Endothelial cell (in vitro differentiated cells): ENCODE data around the gene GXYLT2. TPM values are rescaled to one million over a fixed set of nuclear protein-coding genes. Genes with fewer than 3 reads are reported as not detected.

Experiments
- DNase-seq: peaks from one replicate; pipeline ENCODE4 v3.0.0; 2021; ENCODE audit warnings: low spot score
- H3K27ac Mint-ChIP-seq: one replicate; pipeline ENCODE4 v1.8.0; 2021; ENCODE audit warnings: mixed read lengths, inconsistent platforms; ENCODE audit not compliant: unreplicated experiment
- H3K27me3 Mint-ChIP-seq: one replicate; pipeline ENCODE4 v1.8.0; 2021; ENCODE audit warnings: mild to moderate bottlenecking, moderate library complexity, mixed read lengths, inconsistent platforms; ENCODE audit not compliant: unreplicated experiment
- H3K36me3 Mint-ChIP-seq: one replicate; pipeline ENCODE4 v1.8.0; 2021; ENCODE audit warnings: mild to moderate bottlenecking, low read depth, mixed read lengths, inconsistent platforms; ENCODE audit not compliant: unreplicated experiment
- H3K4me1 Mint-ChIP-seq: one replicate; pipeline ENCODE4 v1.8.0; 2021; ENCODE audit warnings: mild to moderate bottlenecking, mixed read lengths, inconsistent platforms; ENCODE audit not compliant: unreplicated experiment
- H3K4me3 Mint-ChIP-seq: one replicate; pipeline ENCODE4 v1.8.0; 2021; ENCODE audit warnings: mild to moderate bottlenecking, mixed read lengths, inconsistent platforms; ENCODE audit not compliant: unreplicated experiment
- H3K9me3 Mint-ChIP-seq: one replicate; pipeline ENCODE4 v1.8.0; 2021; ENCODE audit warnings: mixed read lengths, inconsistent platforms; ENCODE audit not compliant: unreplicated experiment
- total RNA-seq: library from RNA; stranded (reverse); fragmentation: NEBNext Ultra II Directional; extraction: Animal tissue kit (Norgen Biotek cat#: 25700); gene quantifications from one replicate; pipeline ENCODE4 v1.2.1, GENCODE V29; 2021; ENCODE audit not compliant: unreplicated experiment
- TF ChIP-seq, protein P1 (sequence below): fragments of 200-600 bp; sonication (generic); IDR thresholded peaks from one replicate; pipeline ENCODE4 v1.5.0; 2021; ENCODE audit warnings: antibody characterized with exemption; ENCODE audit not compliant: unreplicated experiment

The GXYLT2 gene
- total RNA-seq, 1 donor from 2014 or later, result 1.8 TPM

DNA sequence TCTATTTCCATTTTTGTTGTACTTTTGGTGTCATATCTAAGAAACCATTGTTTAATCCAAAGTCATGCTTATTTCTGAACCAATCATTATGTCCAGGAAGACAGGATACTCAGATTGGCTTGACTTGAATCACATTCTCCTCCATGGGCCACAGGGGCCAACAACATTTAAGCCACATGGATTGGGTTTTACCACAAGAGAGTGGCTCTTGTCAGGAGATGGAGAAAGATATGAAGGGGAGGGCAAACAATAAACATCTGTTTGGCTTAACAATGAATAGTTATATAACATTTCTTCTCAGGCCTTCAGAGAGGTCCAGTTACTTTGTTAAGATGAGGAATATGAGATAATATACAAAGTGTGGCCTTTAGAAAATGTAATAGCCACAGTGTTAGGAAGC is 44.6 kb downstream of the GXYLT2 start:
- no peaks in the 10 kb centered on the region for H3K36me3 Mint-ChIP-seq
- no peak overlapping the region for H3K4me3 Mint-ChIP-seq
- H3K27me3 Mint-ChIP-seq, result peaks cover 2% of the 10 kb centered on the region
- TF ChIP-seq, protein P1, sequence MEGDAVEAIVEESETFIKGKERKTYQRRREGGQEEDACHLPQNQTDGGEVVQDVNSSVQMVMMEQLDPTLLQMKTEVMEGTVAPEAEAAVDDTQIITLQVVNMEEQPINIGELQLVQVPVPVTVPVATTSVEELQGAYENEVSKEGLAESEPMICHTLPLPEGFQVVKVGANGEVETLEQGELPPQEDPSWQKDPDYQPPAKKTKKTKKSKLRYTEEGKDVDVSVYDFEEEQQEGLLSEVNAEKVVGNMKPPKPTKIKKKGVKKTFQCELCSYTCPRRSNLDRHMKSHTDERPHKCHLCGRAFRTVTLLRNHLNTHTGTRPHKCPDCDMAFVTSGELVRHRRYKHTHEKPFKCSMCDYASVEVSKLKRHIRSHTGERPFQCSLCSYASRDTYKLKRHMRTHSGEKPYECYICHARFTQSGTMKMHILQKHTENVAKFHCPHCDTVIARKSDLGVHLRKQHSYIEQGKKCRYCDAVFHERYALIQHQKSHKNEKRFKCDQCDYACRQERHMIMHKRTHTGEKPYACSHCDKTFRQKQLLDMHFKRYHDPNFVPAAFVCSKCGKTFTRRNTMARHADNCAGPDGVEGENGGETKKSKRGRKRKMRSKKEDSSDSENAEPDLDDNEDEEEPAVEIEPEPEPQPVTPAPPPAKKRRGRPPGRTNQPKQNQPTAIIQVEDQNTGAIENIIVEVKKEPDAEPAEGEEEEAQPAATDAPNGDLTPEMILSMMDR, result no peak
- H3K4me1 Mint-ChIP-seq, result no peaks in the 10 kb centered on the region
- no peak for DNase-seq
- H3K27ac Mint-ChIP-seq, result no peak overlapping the region
- no peaks in the 10 kb centered on the region for H3K9me3 Mint-ChIP-seq

DNA sequence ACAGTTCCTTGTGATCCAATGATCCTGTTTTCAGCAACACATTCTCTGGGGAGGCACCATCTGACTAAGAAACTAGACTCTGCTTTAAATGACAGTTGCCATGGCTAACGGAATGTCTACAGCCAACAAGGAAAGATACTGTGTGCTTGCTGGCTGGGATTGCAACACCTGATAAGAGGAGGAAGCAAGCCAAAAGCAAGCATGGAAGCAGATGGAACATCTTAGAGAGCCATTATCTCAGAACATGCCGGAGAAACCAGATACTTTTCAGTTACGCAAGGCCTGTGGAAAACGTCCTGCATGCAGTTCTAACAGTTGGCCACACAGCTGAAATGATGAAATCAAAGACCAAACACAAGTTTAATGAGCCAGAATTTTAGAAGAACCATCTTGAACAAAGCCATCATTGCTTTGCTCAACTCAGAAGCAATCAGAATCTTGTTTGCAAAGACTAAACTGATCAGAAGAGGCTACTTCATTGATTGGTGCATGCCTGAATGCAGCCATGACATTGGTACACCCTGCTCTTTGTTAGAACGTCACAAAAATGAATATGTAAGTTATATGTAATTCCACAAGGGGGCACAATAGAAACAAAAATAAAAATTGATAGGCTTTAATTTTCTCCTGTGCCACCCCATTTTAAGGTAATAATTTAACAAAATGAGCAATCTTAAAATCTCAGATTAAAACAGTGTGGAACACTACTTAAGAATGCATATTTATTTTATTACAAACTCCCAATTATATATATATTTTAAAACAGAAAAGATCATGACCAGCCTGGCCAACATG is 50.8 kb downstream of the GXYLT2 start:
- Mint-ChIP-seq H3K9me3 (no peaks in the 10 kb centered on the region), H3K27ac (no peak overlapping the region)
- TF ChIP-seq, protein P1, result peak; percentile 88

DNA sequence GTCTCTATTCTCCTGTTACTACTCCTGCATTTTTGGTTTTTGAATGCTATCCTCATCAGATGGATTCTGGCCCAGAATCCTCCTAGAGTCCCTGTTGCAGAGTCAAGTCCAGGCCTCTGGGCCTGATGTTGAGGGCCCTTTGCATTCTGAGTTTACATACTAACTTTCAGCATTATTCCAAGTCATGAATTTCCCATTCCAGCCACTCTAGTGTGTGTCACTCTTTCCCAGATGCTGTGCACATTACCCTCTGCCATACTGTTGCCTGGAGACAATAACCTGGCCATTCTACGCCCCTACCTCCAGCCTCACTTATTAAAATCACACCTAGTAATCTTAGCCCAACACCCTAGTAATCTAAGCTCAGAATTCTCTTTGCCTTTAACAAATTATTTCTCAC is 53.4 kb downstream of the GXYLT2 start:
- no peaks in the 10 kb centered on the region for H3K36me3 Mint-ChIP-seq
- H3K4me3 Mint-ChIP-seq, result no peak overlapping the region
- no peak for DNase-seq
- no peaks in the 10 kb centered on the region for H3K9me3 Mint-ChIP-seq
- H3K4me1 Mint-ChIP-seq, result peaks cover 14% of the 10 kb centered on the region
- TF ChIP-seq, protein P1, result no peak
- H3K27me3 Mint-ChIP-seq, result no peaks in the 10 kb centered on the region
- H3K27ac Mint-ChIP-seq, result no peak overlapping the region

More for the DNA sequence above, 50.8 kb downstream of the GXYLT2 start:
- Mint-ChIP-seq H3K4me1 (no peaks in the 10 kb centered on the region), H3K4me3 (no peak overlapping the region), H3K36me3 (no peaks in the 10 kb centered on the region), H3K27me3 (peaks cover 2% of the 10 kb centered on the region)
- peak; percentile 18 for DNase-seq

DNA sequence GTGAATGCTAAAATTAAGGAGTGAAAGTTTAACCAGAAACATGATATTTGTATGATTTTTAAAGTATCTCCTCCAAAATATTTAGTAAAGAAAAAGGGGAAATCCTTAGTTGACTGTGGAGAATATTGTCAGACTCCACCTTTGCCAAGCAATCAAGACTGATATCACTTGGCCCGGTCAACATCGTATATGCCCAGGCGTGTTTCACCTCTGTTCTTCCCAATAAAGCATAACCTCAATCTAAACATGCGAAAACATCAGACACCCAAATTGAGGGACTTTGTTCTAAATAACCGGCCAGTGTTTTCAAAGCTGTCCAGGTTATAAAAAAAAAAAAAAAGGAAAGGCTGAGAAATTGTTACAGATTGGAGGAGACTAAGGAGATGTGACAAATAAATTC is 54.6 kb downstream of the GXYLT2 start:
- TF ChIP-seq, protein P1, result no peak
- Mint-ChIP-seq H3K9me3 (no peaks in the 10 kb centered on the region), H3K27me3 (no peaks in the 10 kb centered on the region), H3K27ac (no peak overlapping the region), H3K4me3 (no peak overlapping the region), H3K36me3 (no peaks in the 10 kb centered on the region), H3K4me1 (peaks cover 14% of the 10 kb centered on the region)
- no peak for DNase-seq

DNA sequence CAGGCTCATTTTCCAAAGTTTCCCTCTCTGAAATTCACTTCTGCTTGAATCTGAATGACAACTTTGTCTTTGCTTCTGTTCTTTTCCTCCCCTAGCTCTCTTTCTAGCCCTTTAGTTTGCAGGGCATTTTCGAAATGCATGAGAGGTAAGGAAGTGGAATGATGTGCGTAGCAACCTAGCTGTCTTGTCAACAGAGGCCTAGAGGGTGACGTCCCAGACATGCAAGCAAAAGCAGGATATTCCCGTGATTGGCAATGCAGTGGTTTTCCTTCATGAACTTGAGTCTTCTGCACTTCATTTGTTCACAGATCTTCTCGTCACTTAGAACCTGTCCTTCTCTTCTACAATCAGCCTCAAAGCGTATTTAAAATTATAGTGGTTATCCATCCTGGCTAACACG is 56.9 kb downstream of the GXYLT2 start:
- H3K9me3 Mint-ChIP-seq, result no peaks in the 10 kb centered on the region
- no peak overlapping the region for H3K4me3 Mint-ChIP-seq
- H3K27me3 Mint-ChIP-seq, result no peaks in the 10 kb centered on the region
- no peak for DNase-seq
- no peaks in the 10 kb centered on the region for H3K36me3 Mint-ChIP-seq
- peak overlapping the region; percentile 42 for H3K27ac Mint-ChIP-seq
- TF ChIP-seq, protein P1, result no peak
- peaks cover 14% of the 10 kb centered on the region for H3K4me1 Mint-ChIP-seq
